ENCODE results near the gene BLTP3A.
"Not testable (repeated sequence)": the region's sequence is repeated elsewhere in the genome, so short reads cannot be mapped to it uniquely, and the experiment has no call there.

The BLTP3A gene

DNA sequence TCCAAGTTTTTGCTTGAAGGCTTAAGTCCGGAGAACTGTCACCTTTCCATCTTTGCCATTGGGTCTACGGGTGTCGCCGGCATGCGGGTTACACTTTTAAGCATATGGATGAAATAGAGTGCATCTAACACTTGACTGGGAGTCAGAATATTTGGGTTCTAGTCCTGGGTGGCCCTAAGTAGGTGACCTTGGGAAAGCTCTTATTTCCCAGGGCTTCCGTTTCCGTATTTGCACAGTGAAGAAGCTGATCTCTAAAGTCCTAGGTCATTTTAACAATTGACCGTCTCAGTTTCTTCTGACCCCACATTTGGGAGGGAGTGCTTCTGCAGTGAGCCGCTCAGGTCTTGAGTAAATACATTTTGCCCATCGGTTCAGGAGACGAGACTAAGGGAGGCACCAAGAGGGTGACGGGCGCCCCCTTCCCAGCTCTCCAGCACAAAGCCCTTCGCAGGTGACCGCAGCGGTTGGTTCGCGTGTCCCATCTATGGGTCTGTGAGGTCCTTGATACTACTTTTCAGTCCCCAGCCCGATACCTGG is 651 bp upstream of the BLTP3A start:
- DNase-seq, result no peak

DNA sequence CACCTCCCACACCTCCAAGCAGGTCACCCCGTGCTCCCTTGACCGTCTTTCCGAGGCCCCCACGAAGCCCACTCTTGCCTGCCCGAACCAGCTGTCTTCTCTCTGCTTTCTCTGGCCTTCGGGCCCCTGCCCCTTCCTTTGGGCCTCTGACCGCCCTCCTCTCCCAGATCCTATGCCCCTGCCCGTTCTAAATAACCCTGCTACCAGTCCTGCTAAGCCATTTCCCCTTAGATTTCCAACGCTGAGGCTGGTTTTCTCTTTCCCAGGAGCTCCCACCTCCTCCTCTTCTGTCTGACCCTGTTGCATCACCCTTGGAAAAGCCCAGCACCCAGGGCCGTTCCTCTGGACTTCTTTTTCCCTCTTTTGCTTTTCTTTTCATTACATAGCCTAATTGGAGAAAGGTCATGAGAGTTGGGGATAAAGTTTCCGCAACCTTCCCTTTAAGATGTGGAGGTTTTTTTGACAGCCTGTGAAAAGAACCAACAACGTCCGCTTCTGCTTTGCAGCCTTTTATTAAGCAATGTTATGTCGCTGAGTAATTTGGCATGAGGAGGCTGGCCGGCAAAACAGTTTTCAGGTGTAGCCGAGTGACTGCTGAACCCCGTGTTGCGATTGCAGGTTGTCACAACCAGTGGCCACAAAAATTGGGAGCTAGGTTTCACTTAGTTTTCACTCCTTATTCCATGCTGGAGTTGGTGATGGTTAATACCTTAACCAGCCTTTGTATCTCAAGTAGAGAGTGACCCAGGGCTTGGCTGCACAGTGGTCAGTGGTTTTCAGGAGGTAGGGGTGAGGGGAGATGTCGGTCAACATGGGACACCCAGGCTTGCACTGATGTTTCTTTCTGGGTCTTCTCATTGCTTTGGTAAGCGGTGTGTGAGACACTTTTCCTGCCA is 970 bp downstream of the BLTP3A start:
- no peak for DNase-seq

DNA sequence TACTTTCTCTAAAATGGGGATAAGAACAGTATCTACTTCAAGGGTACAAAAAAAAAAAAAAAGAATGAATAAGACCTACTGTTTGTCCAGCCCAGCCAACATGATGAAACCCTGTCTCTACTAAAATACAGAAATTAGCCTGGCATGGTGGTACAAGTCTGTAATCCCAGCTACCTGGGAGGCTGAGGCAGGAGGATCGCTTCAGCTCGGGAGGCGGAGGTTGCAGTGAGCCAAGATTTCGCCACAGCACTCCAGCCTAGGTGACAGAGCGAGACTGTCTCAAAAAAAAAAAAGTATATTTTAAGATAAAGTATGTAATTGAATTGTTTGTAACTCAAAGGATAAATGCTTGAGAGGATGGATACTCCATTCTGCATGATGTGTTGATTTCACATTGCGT is 2.0 kb downstream of the BLTP3A start:
- DNase-seq, result no peak

DNA sequence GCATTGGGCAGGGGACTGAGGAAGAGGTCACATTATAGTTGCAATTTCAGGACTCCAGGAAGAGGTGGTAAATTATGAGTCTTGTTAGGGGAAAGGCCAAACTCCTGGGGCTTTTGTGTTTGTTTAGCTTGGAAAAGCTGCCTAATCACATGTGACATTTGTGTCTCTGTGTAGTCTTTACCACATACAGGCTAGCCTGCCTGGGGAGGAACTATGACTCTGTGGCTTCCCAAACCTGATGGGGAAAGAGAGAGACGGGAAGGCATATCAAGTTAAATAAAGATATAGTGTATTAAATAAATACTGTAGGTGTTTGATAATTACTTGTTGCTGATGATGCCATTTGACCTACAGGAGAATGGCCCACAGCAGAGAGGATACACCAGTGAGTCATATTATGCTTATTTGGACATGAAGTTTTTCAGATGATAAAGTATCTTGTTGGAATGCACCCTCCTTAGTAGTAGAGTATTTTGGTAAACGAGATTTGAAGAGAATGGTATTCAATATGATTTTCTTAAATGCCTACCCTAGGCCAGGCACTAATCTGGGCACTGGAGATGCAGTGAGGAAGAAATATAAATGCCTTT is 4.0 kb downstream of the BLTP3A start:
- DNase-seq, result no peak

DNA sequence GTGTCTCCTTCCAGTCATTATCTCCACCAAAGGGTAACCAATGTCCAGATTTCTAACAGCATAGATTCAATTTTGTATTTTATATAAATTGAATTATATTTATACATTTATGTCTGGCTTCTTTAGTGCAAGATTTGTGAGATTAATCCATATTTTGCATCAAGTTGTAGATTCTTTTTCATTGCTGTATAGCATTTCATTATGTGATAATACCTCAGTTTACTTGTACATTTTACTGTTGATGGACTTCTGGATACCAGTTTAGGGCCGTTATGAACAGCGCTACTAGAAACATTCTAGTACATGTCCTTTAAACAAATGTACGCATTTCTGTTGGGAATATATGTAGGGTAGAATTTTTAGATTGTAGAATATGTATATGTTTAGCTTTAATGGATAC is 6.2 kb downstream of the BLTP3A start:
- no peak for DNase-seq

DNA sequence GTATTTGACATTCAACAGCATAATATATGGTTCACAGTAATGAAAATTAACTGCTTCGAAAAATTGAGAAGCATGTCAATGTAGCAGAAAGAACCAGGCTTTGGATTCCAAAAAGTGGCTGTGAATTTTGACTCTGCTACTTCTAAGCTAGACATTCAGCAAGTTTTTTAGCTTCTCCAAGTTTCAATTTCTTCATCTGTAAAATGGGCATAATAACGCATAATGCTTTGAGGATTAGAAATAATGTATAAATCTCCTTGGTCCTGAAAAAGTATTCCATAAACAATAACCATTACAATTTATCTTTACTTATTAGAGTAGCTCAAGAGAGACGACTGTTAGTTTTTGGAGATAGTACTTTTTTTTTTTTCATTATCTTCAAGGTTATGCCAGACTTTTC is 7.7 kb downstream of the BLTP3A start:
- DNase-seq, result no peak

DNA sequence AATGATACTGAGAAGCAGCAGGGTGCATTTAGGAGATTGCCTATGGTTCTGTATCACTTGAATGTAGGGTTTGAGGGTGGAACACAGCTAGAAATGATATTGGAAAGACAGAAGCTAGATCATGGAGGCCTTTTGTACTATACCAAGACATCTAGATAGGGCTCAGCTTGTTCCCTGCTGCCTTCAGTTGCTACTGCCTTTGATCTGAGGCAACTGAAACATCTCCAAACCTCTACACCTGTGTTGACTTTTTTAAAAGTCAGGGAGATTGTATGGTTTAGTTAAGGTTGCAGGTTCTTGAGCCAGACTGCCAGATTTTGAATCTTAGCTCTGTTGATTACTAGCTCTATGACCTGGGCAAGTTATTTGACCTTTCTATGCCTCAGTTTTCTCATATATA is 12.7 kb downstream of the BLTP3A start:
- DNase-seq, result no peak

DNA sequence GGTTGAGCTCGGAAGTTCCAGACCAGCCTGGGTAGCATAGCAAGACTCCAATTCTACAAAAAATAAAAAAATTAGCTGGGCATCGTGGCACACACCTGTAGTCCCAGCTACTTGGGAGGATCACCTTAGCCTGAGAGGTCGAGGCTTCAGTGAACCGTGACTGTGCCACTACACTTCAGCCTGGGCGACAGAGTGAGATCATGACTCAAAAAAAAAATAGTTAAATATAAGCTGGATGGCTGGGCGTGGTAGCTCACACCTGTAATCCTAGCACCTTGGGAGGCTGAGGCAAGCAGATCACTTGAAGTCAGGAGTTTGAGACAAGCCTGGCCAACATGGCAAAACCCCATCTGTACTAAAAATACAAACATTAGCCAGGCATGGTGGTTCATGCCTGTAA is 13.2 kb downstream of the BLTP3A start:
- DNase-seq, result not testable (repeated sequence)

DNA sequence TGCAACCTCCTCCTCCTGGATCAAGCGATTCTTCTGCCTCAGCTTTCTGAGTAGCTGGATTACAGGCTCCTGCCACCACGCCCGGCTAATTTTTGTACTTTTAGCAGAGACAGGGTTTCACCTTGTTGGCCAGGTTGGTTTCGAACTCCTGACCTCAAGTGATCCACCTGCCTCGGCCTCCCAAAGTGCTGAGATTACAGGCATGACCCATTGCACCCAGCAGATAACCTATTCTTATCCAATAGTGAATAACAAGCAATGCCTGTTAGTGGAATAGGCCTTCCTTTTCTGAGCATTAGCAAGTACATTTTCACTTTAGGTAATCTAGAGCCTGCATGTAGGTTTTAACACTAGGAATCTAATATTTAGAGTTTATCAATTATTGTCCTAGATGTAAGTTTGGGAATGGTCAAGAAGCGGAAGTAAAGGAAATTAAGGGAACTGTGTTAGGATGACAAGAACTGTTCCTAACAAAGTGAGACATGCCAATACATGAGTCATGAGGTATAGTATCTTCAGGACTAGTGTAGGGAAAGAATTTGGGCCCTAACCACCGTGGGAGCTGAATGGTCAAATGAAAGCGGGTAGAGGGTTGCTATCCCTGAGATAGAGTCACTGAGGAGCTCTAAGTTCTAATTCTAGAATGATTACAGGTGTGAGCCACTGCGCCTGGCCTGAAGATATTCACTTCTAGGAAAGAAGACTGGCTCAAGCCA is 15.0 kb downstream of the BLTP3A start:
- DNase-seq, result no peak

DNA sequence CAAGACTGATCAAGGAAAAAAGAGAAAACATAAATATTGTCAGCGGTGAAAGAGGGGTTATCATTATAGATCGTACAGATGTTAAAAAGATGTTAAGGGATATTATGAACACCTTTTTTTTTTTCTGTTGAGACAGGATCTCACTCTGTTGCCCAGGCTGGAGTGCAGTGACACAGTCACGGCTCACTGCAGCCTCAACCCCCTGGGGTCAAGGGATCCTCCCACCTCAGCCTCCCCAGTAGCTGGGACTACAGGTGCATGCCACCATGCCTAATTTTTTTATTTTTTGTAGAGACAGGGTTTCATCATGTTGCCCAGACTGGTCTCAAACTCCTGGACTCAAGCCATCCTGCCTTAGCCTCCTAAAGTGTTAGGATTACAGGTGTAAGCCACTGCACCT is 16.6 kb downstream of the BLTP3A start:
- DNase-seq, result not testable (repeated sequence)

DNA sequence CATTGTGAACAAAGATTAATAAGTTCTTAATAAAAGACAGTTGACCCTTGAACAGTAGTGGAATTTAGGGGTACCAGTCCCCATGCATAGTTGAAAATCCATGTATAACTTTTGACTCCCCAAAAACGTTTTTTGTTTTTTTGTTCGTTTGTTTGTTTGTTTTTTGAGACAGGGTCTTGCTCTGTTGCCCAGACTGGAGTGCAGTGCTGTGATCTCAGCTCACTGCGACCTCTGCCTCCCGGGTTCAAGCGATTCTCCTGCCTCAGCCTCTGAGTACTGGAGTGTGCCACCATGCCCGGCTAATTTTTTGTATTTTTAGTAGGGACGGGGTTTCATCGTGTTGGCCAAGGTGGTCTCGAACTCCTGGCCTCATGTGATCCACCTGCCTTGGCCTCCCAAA is 17.5 kb downstream of the BLTP3A start:
- DNase-seq, result not testable (repeated sequence)

DNA sequence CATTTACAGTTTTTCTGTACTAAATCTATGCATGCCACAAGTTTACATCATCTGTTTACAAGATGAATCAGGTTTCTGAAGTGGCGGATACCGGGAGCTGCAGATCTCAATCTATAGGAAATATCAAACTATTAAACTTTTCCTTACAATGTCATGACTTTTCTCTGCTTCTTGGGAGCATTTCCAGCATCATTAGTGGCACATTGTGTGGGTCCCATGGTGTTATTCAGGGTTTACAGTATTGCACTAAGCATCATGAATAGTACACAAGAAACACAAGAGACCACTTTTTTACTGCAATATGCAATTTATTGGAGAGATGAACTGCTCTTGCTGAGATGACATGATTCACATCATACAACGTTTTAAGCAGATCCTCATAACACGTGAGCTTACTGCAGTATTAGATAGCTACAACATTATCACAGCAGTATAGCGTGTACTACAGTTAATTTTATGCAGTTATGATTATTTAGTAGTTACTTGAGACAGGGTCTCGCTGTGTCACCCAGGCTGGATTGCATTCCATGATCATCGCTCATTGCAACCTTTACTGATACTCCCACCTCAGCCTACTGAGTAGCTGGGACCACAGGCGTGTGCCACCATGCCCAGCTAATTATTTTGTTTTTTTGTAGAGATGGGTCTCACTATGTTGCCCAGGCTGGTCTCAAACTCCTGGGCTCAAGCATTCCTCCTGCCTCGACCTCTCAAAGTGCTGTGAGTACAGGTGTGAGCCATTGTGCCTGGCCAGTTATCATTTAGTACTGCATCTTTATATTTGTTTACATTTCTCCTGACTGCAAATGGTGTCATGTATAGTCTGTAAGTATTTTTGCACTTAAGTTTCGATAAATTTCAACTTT is 18.4 kb downstream of the BLTP3A start:
- no peak for DNase-seq

DNA sequence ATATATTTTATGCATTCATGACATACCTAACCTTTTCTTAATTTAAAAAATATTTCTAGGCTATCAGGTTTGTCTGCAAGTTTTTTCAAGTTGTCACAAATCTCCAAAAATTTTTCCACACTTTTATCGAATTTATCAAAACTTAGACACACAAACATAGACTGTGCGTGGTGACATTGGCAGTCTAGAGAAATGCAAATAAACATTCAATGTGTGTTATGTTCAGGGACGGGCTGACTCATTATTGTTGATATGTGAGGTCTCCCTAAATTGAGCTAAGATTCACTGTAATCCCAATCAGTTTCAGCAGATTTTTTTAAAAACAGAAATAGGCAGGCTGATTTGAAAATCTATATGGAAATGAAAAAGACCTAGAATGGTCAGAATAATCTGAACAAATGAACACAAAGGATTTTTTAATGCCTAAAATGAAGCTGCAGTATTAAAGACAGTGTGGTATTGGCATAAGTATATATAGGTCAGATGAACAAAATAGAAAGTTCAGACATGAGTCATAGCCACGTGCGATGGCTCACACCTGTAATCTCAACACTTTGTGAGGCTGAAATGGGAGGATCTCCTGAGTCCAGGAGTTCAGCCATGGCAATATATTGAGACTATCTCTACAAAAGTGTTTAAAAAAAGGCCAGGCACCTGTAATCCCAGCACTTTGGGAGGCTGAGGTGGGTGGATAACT is 19.2 kb downstream of the BLTP3A start:
- DNase-seq, result no peak

DNA sequence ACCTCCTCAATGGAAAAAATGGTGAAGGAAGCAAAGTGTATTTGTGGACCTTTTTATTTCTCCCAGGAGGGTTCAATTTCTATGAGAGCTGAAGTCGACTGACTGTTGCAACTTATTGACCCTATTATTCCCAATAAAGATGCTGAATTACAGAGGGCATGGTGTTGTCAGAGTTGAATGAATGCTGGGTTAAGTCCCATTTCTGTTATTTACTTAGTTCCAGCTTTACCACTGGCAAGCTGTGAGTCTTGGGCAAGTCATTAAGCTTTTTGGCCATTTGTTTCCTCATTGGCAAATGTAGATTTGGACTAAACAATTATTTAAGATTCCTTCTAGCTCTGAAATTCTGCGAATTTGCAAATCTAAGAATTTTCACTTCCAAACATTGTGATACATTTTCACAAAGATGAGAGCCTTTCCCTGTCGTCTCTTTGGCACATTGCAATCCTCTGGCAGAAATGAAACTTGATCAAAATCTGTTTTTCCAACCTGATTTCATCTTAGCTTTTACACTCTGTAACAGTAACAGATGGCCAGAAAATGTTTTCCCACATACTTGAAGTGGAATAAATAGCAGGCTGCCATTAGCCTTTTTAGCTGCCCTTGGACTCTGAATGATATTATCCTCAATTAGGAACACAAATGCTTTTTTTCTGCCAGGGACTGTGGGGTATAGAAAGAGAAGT is 21.3 kb downstream of the BLTP3A start:
- DNase-seq, result no peak

DNA sequence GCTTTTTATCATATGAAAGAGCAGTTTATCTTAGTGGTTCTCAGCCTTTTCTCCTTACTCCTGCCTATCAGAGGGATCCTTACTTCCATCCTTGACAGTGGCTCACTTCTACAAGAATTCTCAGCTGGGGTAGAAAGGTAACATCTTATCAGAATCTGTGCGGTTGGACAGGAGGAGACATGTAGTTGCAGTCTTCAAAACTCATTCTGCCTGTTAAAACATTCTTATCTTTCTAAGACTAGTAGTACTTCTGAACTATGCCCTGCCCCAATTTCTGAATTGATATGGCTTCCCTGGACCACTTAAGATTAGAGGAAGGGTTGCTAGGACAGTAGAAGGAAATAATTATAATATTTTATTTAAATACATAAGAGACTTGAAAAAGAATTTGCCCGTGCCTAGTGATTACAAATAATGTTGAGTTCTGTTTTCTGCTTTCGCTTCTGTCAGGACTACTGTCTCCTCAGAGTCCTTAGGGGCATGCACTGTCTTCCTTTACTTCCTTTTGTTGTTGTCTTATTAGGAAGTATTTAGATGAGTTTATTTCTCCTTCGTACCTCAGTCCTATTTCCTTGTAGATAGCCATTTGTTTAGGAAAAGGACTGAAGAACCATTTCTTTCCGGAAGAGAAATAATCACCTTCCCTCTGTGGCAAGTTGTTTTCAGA is 24.9 kb downstream of the BLTP3A start:
- no peak for DNase-seq

DNA sequence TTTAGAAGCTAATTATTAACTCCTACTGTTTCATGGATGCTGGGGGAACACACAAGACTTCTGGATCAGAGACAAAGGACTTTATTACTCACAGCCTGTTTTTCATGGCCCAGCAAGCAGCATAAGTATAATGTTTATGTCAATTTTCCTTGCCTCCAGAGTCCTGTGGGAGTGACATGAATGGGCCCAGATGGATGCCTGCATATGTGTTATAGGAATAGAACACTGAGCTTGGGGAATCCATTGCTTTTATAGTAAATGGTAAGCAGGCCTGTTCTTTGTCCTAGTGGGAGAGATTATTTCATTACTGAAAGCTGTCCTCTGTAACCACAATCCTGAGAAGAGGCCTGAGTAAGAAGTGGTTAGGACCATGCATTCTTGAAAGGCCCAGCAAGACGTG is 25.6 kb downstream of the BLTP3A start:
- DNase-seq, result no peak

DNA sequence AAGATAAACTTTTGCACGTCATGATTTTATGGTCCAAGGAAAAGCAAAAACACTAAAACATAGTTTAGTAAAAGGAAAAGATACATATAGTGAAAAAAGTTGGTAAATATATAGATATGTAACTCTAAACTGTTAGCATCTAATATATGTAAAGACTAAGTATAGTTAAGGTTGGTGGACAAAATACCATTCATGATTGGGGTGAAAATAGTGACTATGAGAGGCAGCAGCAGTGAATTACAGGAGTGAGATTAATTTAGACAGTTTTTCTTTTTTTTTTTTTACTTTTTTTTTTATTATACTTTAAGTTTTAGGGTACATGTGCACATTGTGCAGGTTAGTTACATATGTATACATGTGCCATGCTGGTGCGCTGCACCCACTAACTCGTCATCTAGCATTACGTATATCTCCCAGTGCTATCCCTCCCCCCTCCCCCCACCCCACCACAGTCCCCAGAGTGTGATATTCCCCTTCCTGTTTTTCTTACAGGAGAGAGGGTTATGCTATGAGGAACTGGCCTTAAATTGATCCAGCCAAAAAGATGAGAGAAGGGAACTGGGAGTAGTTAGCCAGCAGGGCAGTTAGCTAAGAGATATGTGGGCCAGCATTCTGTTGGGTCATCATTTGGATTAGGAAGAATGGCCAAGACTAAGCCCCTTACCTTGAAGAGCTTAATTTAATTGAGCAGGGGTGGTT is 27.1 kb downstream of the BLTP3A start:
- DNase-seq, result not testable (repeated sequence)

DNA sequence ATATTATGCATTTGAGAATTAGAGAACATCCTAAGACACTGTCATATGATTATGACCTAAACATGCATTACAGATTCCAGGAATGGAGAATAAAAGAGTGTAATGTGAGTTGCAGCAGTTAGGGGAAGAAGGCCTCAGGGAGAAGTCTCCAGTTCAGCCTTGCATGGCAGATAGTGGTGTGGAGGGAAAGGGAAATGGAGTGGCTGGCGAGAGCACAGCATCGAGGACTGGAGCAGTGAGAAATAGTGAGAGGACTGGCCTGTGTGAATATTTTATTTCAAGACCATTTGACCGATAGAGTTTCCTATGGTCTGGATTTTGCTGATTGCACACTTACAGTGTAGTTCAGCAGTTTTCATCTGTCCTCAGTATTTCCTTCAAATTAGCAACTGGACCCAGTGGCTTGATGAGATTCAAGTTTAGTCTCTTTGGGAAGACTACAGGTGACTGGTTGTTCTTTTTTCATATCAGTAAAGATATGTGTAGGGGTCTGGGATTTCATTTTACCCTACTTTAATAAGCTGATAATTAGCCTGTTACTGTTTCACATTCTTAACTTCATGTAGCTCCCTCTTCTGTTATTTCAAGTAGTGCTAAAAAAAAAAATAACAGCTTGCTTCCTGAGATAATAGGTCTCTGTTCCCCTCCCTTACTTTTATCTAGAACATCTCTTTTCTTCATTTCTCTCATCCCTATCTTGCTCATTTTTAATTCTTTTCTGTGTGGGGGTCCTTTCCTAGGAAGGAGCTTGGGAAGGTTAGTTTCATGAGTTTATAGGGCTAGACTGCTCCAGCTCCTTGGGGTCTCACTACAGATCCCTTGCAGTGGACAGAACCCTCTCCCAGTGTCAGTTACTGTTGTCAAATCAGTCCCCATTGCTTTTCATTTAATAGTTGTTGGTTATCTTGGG is 27.9 kb downstream of the BLTP3A start:
- DNase-seq, result no peak

DNA sequence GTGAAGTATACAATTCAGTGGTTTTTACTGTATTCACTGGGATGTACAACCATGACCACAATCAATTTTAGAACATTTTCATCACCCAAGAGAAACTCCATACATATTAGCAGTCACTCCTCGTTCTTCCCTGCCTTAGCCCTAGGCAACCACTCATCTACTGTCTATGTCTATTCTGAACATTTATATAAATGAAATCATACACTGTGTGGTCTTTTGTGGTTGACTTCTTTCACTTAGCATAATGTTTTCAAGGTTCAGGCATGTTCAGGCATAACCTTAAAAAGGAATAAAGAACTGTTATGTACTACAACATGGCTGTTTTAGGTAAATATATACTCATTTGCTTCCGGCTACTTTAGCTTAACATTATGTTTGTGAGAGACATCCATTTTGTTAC is 37.3 kb downstream of the BLTP3A start:
- DNase-seq, result no peak

All from cortex of kidney (tissue), 1 donor.